Naive thymus-derived CD8-positive, alpha-beta T cell (primary cell): Measurements from ENCODE around the gene FDXR. TPM values are rescaled to one million over a fixed set of nuclear protein-coding genes. Genes with fewer than 3 reads are reported as not detected.

Experiments
- ATAC-seq, 2 donors: fragments of 150-1000 bp; cut with Tn5 transposase in 1 of 2; sonication (Bioruptor Pico), chemical (Tn5 transposase) in 1 of 2; 1 replicate in 1 of 2; 2 replicates in 1 of 2; pipeline ENCODE4 v1.10.0; 2021; ENCODE audit warnings: mild to moderate bottlenecking in 2 of 2, moderate library complexity in 2 of 2
- POLR2A ChIA-PET: fragments of 350-600 bp; sonication (Branson Sonifier 250); formaldehyde crosslinking; loops from one replicate; lab custom pipeline; 2021; ENCODE audit warnings: antibody characterized with exemption; lab: Charles Lee
- DNase-seq, 10 donors: peaks; one replicate each; pipeline versions ENCODE4 v3.0.0 to v3.0.0-alpha.2; 2020 to 2022
- H3K27ac Mint-ChIP-seq, 10 donors: one replicate each; pipeline ENCODE4 v1.8.0; 2020 to 2022; ENCODE audit warnings: mild to moderate bottlenecking in 10 of 10, mixed read lengths in 10 of 10, moderate library complexity in 4 of 10, inconsistent platforms in 1 of 10
- H3K27me3 Mint-ChIP-seq, 5 donors: one replicate each; pipeline ENCODE4 v1.8.0; 2021 to 2022; ENCODE audit warnings: mixed read lengths in 5 of 5
- H3K36me3 Mint-ChIP-seq, 3 donors: one replicate each; pipeline ENCODE4 v1.8.0; 2020 to 2022; ENCODE audit warnings: mixed read lengths in 3 of 3, mild to moderate bottlenecking in 2 of 3, inconsistent platforms in 1 of 3
- H3K4me1 Mint-ChIP-seq, 4 donors: one replicate each; pipeline ENCODE4 v1.8.0; 2021 to 2022; ENCODE audit warnings: mixed read lengths in 4 of 4
- H3K4me3 Mint-ChIP-seq, 10 donors: one replicate each; pipeline ENCODE4 v1.8.0; 2020 to 2022; ENCODE audit warnings: mild to moderate bottlenecking in 10 of 10, mixed read lengths in 10 of 10, moderate library complexity in 6 of 10, inconsistent platforms in 1 of 10
- H3K9me3 Mint-ChIP-seq, 9 donors: one replicate each; pipeline ENCODE4 v1.8.0; 2020 to 2022; ENCODE audit warnings: mixed read lengths in 9 of 9, mild to moderate bottlenecking in 3 of 9, inconsistent platforms in 1 of 9, moderate library complexity in 1 of 9
- polyA plus RNA-seq, 3 donors: library from polyadenylated mRNA; unstranded; fragments of 300-500 nt; fragmentation: Illumina TruSeq; gene quantifications; one replicate each; pipeline ENCODE4 v1.2.3, GENCODE V29; 2021
- total RNA-seq, 8 experiments: library from RNA in 2 of 8; stranded (reverse) in 2 of 8; gene quantifications; one replicate each; pipeline ENCODE4 v1.2.3 and lab custom pipeline; 2021 to 2026

FDXR gene
- total and polyA plus RNA-seq, 5 experiments from 2014 or later: 3.9 to 12.7 (median 7.2) TPM

- H3K4me1 Mint-ChIP-seq: peaks cover 12 to 31% (median 18%) of the 10 kb centered on the region in 4 donors
- H3K9me3 Mint-ChIP-seq: no peaks in the 10 kb centered on the region
- no peak for DNase-seq
- POLR2A ChIA-PET: no interaction called here
- no peak overlapping the region for H3K4me3 Mint-ChIP-seq
- peaks cover 0 to 10% (median 5%) of the 10 kb centered on the region in 5 donors for H3K27me3 Mint-ChIP-seq
- H3K27ac Mint-ChIP-seq: no peak overlapping the region
- no peak for ATAC-seq
- peaks cover 0 to 41% (median 20%) of the 10 kb centered on the region in 3 donors for H3K36me3 Mint-ChIP-seq
These were observed 34.5 kb downstream of the FDXR start for GRCh38 chr17:74838274-74838673.

GRCh38 chr17:74836691-74837467 lies 35.9 kb downstream of the FDXR start:
- DNase-seq (no peak), ATAC-seq (no peak)
- Mint-ChIP-seq H3K36me3 (peaks cover 0 to 42% (median 20%) of the 10 kb centered on the region in 3 donors), H3K27ac (no peak overlapping the region), H3K27me3 (peaks cover 0 to 6% (median 4%) of the 10 kb centered on the region in 5 donors), H3K9me3 (no peaks in the 10 kb centered on the region), H3K4me3 (no peak overlapping the region), H3K4me1 (peaks cover 12 to 27% (median 16%) of the 10 kb centered on the region in 4 donors)
- POLR2A ChIA-PET: no interaction called here

GRCh38 chr17:74836191-74836590 lies 36.6 kb downstream of the FDXR start:
- H3K9me3 Mint-ChIP-seq: no peaks in the 10 kb centered on the region
- H3K27ac Mint-ChIP-seq: no peak overlapping the region
- no peak for ATAC-seq
- POLR2A ChIA-PET: no interaction called here
- H3K27me3 Mint-ChIP-seq: peaks cover 0 to 5% (median 2%) of the 10 kb centered on the region in 5 donors
- no peak for DNase-seq
- H3K4me1 Mint-ChIP-seq: peaks cover 8 to 21% (median 12%) of the 10 kb centered on the region in 4 donors
- H3K4me3 Mint-ChIP-seq: no peak overlapping the region
- peaks cover 0 to 39% (median 20%) of the 10 kb centered on the region in 3 donors for H3K36me3 Mint-ChIP-seq

- peak in 1 of 10 donors; percentile 10 for DNase-seq
- no peak overlapping the region for H3K27ac Mint-ChIP-seq
- peaks cover 0 to 41% (median 30%) of the 10 kb centered on the region in 3 donors for H3K36me3 Mint-ChIP-seq
- H3K27me3 Mint-ChIP-seq: no peaks in the 10 kb centered on the region
- ATAC-seq: no peak
- no peaks in the 10 kb centered on the region for H3K9me3 Mint-ChIP-seq
- no peak overlapping the region for H3K4me3 Mint-ChIP-seq
- POLR2A ChIA-PET: no interaction called here
- H3K4me1 Mint-ChIP-seq: peaks cover 0 to 8% (median 0%) of the 10 kb centered on the region in 4 donors
These were observed 39.1 kb downstream of the FDXR start for GRCh38 chr17:74833501-74834377.

- H3K27ac Mint-ChIP-seq: peak overlapping the region in 1 of 10 donors; percentile 44
- no peaks in the 10 kb centered on the region for H3K9me3 Mint-ChIP-seq
- H3K27me3 Mint-ChIP-seq: no peaks in the 10 kb centered on the region
- peaks cover 0 to 30% (median 26%) of the 10 kb centered on the region in 3 donors for H3K36me3 Mint-ChIP-seq
- H3K4me1 Mint-ChIP-seq: peaks cover 0 to 8% (median 0%) of the 10 kb centered on the region in 4 donors
- H3K4me3 Mint-ChIP-seq: no peak overlapping the region
- ATAC-seq (no peak), DNase-seq (no peak)
- POLR2A ChIA-PET: no interaction called here
These were observed 40.4 kb downstream of the FDXR start for GRCh38 chr17:74832421-74832820.

GRCh38 chr17:74831444-74832146 lies 41.2 kb downstream of the FDXR start:
- POLR2A ChIA-PET: no interaction called here
- Mint-ChIP-seq H3K9me3 (no peaks in the 10 kb centered on the region), H3K36me3 (peaks cover 0 to 28% (median 20%) of the 10 kb centered on the region in 3 donors), H3K4me3 (no peak overlapping the region), H3K27ac (no peak overlapping the region), H3K4me1 (peaks cover 0 to 8% (median 0%) of the 10 kb centered on the region in 4 donors), H3K27me3 (no peaks in the 10 kb centered on the region)
- ATAC-seq (no peak), DNase-seq (no peak)

- H3K27ac Mint-ChIP-seq: no peak overlapping the region
- POLR2A ChIA-PET: no interaction called here
- H3K27me3 Mint-ChIP-seq: no peaks in the 10 kb centered on the region
- ATAC-seq (no peak), DNase-seq (no peak)
- H3K36me3 Mint-ChIP-seq: peaks cover 0 to 21% (median 13%) of the 10 kb centered on the region in 3 donors
- peaks cover 0 to 6% (median 0%) of the 10 kb centered on the region in 4 donors for H3K4me1 Mint-ChIP-seq
- no peaks in the 10 kb centered on the region for H3K9me3 Mint-ChIP-seq
- no peak overlapping the region for H3K4me3 Mint-ChIP-seq
These were observed 41.9 kb downstream of the FDXR start for GRCh38 chr17:74830861-74831260.

GRCh38 chr17:74827800-74828199 lies 45.0 kb downstream of the FDXR start:
- peaks cover 0 to 29% (median 18%) of the 10 kb centered on the region in 3 donors for H3K36me3 Mint-ChIP-seq
- H3K9me3 Mint-ChIP-seq: no peaks in the 10 kb centered on the region
- POLR2A ChIA-PET: interaction anchor here (0.5 kb wide), 1 partner anchor 44 kb away, joined by 3 read pairs; no protein-coding TSS in a partner anchor
- H3K4me3 Mint-ChIP-seq: no peak overlapping the region
- ATAC-seq (no peak), DNase-seq (no peak)
- no peaks in the 10 kb centered on the region for H3K27me3 Mint-ChIP-seq
- H3K27ac Mint-ChIP-seq: no peak overlapping the region
- H3K4me1 Mint-ChIP-seq: no peaks in the 10 kb centered on the region

- ATAC-seq: no peak
- H3K4me3 Mint-ChIP-seq: no peak overlapping the region
- H3K27ac Mint-ChIP-seq: no peak overlapping the region
- DNase-seq: no peak
- no peaks in the 10 kb centered on the region for H3K4me1 Mint-ChIP-seq
- peaks cover 0 to 36% (median 20%) of the 10 kb centered on the region in 3 donors for H3K36me3 Mint-ChIP-seq
- POLR2A ChIA-PET: no interaction called here
- no peaks in the 10 kb centered on the region for H3K9me3 Mint-ChIP-seq
- no peaks in the 10 kb centered on the region for H3K27me3 Mint-ChIP-seq
These were observed 46.7 kb downstream of the FDXR start for GRCh38 chr17:74825952-74826719.

- peaks cover 0 to 36% (median 13%) of the 10 kb centered on the region in 3 donors for H3K36me3 Mint-ChIP-seq
- DNase-seq (no peak), ATAC-seq (no peak)
- no peak overlapping the region for H3K4me3 Mint-ChIP-seq
- H3K9me3 Mint-ChIP-seq: no peaks in the 10 kb centered on the region
- POLR2A ChIA-PET: no interaction called here
- no peaks in the 10 kb centered on the region for H3K4me1 Mint-ChIP-seq
- no peaks in the 10 kb centered on the region for H3K27me3 Mint-ChIP-seq
- no peak overlapping the region for H3K27ac Mint-ChIP-seq
These were observed 47.7 kb downstream of the FDXR start for GRCh38 chr17:74824961-74825627.

- Mint-ChIP-seq H3K36me3 (peaks cover 0 to 53% (median 17%) of the 10 kb centered on the region in 3 donors), H3K9me3 (no peaks in the 10 kb centered on the region), H3K27ac (no peak overlapping the region), H3K4me3 (no peak overlapping the region), H3K27me3 (no peaks in the 10 kb centered on the region), H3K4me1 (no peaks in the 10 kb centered on the region)
- DNase-seq (no peak), ATAC-seq (no peak)
- POLR2A ChIA-PET: no interaction called here
These were observed 49.8 kb downstream of the FDXR start for GRCh38 chr17:74822939-74823367.
